Hepatocyte (in vitro differentiated cells): Measurements from ENCODE around the gene GLI2.

Experiments used
- CTCF ChIP-seq: fragments of 200-600 bp; sonication (generic); IDR thresholded peaks from 2 replicates; pipeline ENCODE4 v1.5.1; 2016; ENCODE audit warnings: antibody characterized with exemption, mild to moderate bottlenecking; ENCODE audit not compliant: poor library complexity
- EZH2 ChIP-seq: fragments of 200-600 bp; sonication (generic); IDR thresholded peaks from 2 replicates; pipeline ENCODE4 v1.6.1; 2016; ENCODE audit warnings: antibody characterized with exemption, mild to moderate bottlenecking, borderline replicate concordance
- EZH2phosphoT487 ChIP-seq: fragments of 200-600 bp; sonication (generic); IDR thresholded peaks from one replicate; pipeline ENCODE4 v1.6.1; 2018; ENCODE audit warnings: antibody characterized with exemption, mild to moderate bottlenecking, low read depth, moderate library complexity; ENCODE audit not compliant: unreplicated experiment, severe bottlenecking

DNA sequence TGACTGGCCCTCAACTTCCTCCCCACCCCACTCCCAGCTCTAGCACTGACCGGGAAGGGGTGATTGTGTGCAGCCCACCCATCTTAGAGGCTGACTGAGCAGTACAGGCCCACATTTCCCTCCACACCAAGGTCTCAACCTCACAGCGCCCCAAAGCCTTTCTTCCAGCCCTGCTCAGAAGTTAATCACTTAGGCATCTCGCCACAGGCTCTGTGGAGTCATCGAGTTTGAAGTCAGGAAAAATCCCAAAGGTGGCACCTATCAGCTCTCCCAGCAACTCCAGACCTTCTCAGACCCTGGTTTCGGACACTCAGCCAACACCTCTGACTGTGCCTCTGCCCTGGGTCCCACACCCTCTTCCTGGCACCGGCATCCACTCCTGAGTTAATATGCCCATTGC, 43.0 kb upstream of the GLI2 start:
- TF ChIP-seq CTCF (no peak), EZH2 (no peak), EZH2phosphoT487 (no peak)
